Measurements from ENCODE around the gene CFAP210.

The CFAP210 gene

DNA sequence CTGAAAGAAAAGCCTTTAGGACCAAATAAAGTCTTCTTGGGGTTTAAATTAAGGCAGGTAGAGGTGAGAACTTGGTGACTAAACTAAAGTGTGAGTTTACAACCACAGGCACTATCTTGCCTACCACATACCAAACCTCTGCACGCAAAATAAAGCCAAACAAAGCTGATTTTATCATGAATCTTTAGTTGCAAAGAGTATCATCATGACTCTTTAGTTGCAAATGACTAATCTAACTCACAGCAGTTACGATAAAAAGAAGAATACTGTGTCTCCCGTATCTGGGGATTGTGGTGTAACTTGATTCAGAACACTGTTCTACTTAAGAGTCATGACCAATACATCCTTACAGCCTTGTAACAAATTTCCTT is 11.2 kb downstream of the CFAP210 start:
- Histone ChIP-seq H3K4me1 (ENCODE audit: control insufficient read depth, low read depth, low read length) (peaks cover 2% of the 10 kb centered on the region), H3K79me2 (ENCODE audit: control insufficient read depth, insufficient read depth, low read length) (no peaks in the 10 kb centered on the region), H2BK5ac (ENCODE audit: low read length) (no peak overlapping the region), H3K56ac (ENCODE audit: low read length) (no peak overlapping the region), H3K9ac (ENCODE audit: low read length) (no peak overlapping the region), H3K4me2 (ENCODE audit: low read length) (no peak overlapping the region), H2AK5ac (ENCODE audit: low read length) (no peak overlapping the region), H3K36me3 (ENCODE audit: control insufficient read depth, insufficient read depth, low read length) (no peaks in the 10 kb centered on the region), H3K4me3 (ENCODE audit: low read length) (no peak overlapping the region), H3K27ac (ENCODE audit: low read depth, low read length) (no peak overlapping the region), H4K5ac (ENCODE audit: low read length) (no peak overlapping the region), H2BK15ac (replicated peaks; ENCODE audit: low read depth) (no peak overlapping the region), H3K23ac (ENCODE audit: low read length) (no peak overlapping the region), H4K8ac (ENCODE audit: low read depth, low read length) (no peak overlapping the region), H3K18ac (ENCODE audit: low read length) (no peak overlapping the region), H3K27me3 (ENCODE audit: insufficient read depth, low read length, poor library complexity) (no peaks in the 10 kb centered on the region), H3K79me1 (ENCODE audit: low read length) (no peaks in the 10 kb centered on the region), H2BK120ac (ENCODE audit: low read depth, low read length) (no peak overlapping the region), H3K4ac (ENCODE audit: low read depth, low read length) (no peak overlapping the region)
- WGBS (ENCODE audit: extremely low coverage, insufficient coverage, low lambda C conversion rate) = no CpG with 5 or more reads among the region's 3 CpGs
- no peak for DNase-seq

GRCh38 chr2:169676850-169677249 is 17.4 kb downstream of the CFAP210 start:
- Histone ChIP-seq H3K4me1 (ENCODE audit: control insufficient read depth, low read depth, low read length) (no peaks in the 10 kb centered on the region), H3K4me2 (ENCODE audit: low read length) (no peak overlapping the region), H2BK120ac (ENCODE audit: low read depth, low read length) (no peak overlapping the region), H4K8ac (ENCODE audit: low read depth, low read length) (no peak overlapping the region), H3K27ac (ENCODE audit: low read depth, low read length) (no peak overlapping the region), H3K36me3 (ENCODE audit: control insufficient read depth, insufficient read depth, low read length) (no peaks in the 10 kb centered on the region), H3K27me3 (ENCODE audit: insufficient read depth, low read length, poor library complexity) (no peaks in the 10 kb centered on the region), H2AK5ac (ENCODE audit: low read length) (no peak overlapping the region), H3K79me1 (ENCODE audit: low read length) (no peaks in the 10 kb centered on the region), H3K56ac (ENCODE audit: low read length) (no peak overlapping the region), H2BK5ac (ENCODE audit: low read length) (no peak overlapping the region), H3K79me2 (ENCODE audit: control insufficient read depth, insufficient read depth, low read length) (no peaks in the 10 kb centered on the region), H3K18ac (ENCODE audit: low read length) (no peak overlapping the region), H2BK15ac (replicated peaks; ENCODE audit: low read depth) (no peak overlapping the region), H3K9ac (ENCODE audit: low read length) (no peak overlapping the region), H4K5ac (ENCODE audit: low read length) (no peak overlapping the region), H3K4me3 (ENCODE audit: low read length) (no peak overlapping the region), H3K4ac (ENCODE audit: low read depth, low read length) (no peak overlapping the region), H3K23ac (ENCODE audit: low read length) (no peak overlapping the region)
- no CpG with 5 or more reads among the region's 6 CpGs for WGBS (ENCODE audit: extremely low coverage, insufficient coverage, low lambda C conversion rate)
- DNase-seq = no peak

- no CpG with 5 or more reads among the region's 3 CpGs for WGBS (ENCODE audit: extremely low coverage, insufficient coverage, low lambda C conversion rate)
These were observed 17.8 kb downstream of the CFAP210 start for GRCh38 chr2:169676357-169676756.

DNA sequence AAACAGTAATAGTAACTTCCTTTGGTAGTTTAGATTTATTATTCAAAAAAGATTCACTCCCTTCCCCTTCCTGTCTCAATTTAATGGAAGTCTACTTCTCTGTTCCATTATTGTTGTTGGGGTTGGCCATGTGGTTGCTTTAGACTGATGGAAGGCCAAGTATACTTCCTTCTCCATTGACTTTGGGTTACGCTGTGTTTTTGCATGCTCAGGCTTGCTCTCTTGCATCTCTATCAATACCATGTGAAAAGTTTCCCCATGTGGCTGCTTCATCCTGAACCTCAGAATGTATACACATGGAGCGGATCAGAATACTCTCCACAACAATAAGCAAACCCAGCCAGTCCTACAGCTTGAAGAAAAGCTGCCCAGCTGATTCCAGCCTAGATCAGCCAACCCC is 20.3 kb downstream of the CFAP210 start:
- H3K23ac ChIP-seq (ENCODE audit: low read length) = no peak overlapping the region
- no peak overlapping the region for H3K56ac ChIP-seq (ENCODE audit: low read length)
- no peak overlapping the region for H3K4me3 ChIP-seq (ENCODE audit: low read length)
- no peak overlapping the region for H2AK5ac ChIP-seq (ENCODE audit: low read length)
- H3K4me2 ChIP-seq (ENCODE audit: low read length) = no peak overlapping the region
- no peak overlapping the region for H3K27ac ChIP-seq (ENCODE audit: low read depth, low read length)
- H3K18ac ChIP-seq (ENCODE audit: low read length) = no peak overlapping the region
- no peak overlapping the region for H2BK15ac ChIP-seq (replicated peaks; ENCODE audit: low read depth)
- no peak overlapping the region for H3K4ac ChIP-seq (ENCODE audit: low read depth, low read length)
- H3K9ac ChIP-seq (ENCODE audit: low read length) = no peak overlapping the region
- H2BK5ac ChIP-seq (ENCODE audit: low read length) = no peak overlapping the region
- WGBS (ENCODE audit: extremely low coverage, insufficient coverage, low lambda C conversion rate) = no CpG with 5 or more reads among the region's 2 CpGs
- no peak overlapping the region for H4K5ac ChIP-seq (ENCODE audit: low read length)
- no peaks in the 10 kb centered on the region for H3K36me3 ChIP-seq (ENCODE audit: control insufficient read depth, insufficient read depth, low read length)
- H3K27me3 ChIP-seq (ENCODE audit: insufficient read depth, low read length, poor library complexity) = no peaks in the 10 kb centered on the region
- H3K79me2 ChIP-seq (ENCODE audit: control insufficient read depth, insufficient read depth, low read length) = no peaks in the 10 kb centered on the region
- no peak overlapping the region for H2BK120ac ChIP-seq (ENCODE audit: low read depth, low read length)
- H3K79me1 ChIP-seq (ENCODE audit: low read length) = no peaks in the 10 kb centered on the region
- H4K8ac ChIP-seq (ENCODE audit: low read depth, low read length) = no peak overlapping the region
- no peaks in the 10 kb centered on the region for H3K4me1 ChIP-seq (ENCODE audit: control insufficient read depth, low read depth, low read length)
- no peak for DNase-seq

More at GRCh38 chr2:169676357-169676756, 17.8 kb downstream of the CFAP210 start:
- H3K4ac ChIP-seq (ENCODE audit: low read depth, low read length) = no peak overlapping the region
- H3K4me1 ChIP-seq (ENCODE audit: control insufficient read depth, low read depth, low read length) = no peaks in the 10 kb centered on the region
- H3K27ac ChIP-seq (ENCODE audit: low read depth, low read length) = no peak overlapping the region
- H4K8ac ChIP-seq (ENCODE audit: low read depth, low read length) = no peak overlapping the region
- no peak overlapping the region for H2BK120ac ChIP-seq (ENCODE audit: low read depth, low read length)
- no peak overlapping the region for H3K23ac ChIP-seq (ENCODE audit: low read length)
- H2AK5ac ChIP-seq (ENCODE audit: low read length) = no peak overlapping the region
- no peak overlapping the region for H3K4me3 ChIP-seq (ENCODE audit: low read length)
- no peak overlapping the region for H2BK5ac ChIP-seq (ENCODE audit: low read length)
- no peaks in the 10 kb centered on the region for H3K79me1 ChIP-seq (ENCODE audit: low read length)
- H4K5ac ChIP-seq (ENCODE audit: low read length) = no peak overlapping the region
- H3K9ac ChIP-seq (ENCODE audit: low read length) = no peak overlapping the region
- no peak overlapping the region for H3K18ac ChIP-seq (ENCODE audit: low read length)
- no peaks in the 10 kb centered on the region for H3K27me3 ChIP-seq (ENCODE audit: insufficient read depth, low read length, poor library complexity)
- no peaks in the 10 kb centered on the region for H3K36me3 ChIP-seq (ENCODE audit: control insufficient read depth, insufficient read depth, low read length)
- no peak for DNase-seq
- H3K56ac ChIP-seq (ENCODE audit: low read length) = no peak overlapping the region
- H3K4me2 ChIP-seq (ENCODE audit: low read length) = no peak overlapping the region
- H2BK15ac ChIP-seq (replicated peaks; ENCODE audit: low read depth) = no peak overlapping the region
- no peaks in the 10 kb centered on the region for H3K79me2 ChIP-seq (ENCODE audit: control insufficient read depth, insufficient read depth, low read length)

DNA sequence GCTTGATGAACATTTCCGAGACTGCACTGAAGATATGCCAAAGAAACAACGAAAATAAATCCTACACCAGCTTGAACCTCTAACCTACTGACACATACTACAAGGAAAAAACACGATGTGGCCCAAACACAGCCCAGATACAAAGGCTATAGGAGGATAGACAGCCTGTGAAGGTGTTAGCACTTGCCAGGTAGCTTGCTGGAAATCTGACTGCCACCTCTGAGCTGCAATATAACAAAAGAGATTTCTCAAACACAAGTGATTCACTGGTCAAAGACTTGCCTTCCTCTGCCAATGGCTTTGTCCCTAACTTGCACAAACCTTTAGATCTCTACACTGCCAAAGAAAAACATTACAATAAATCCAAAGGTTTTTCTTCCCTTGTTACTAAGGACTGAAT is 21.1 kb downstream of the CFAP210 start:
- no peak overlapping the region for H3K9ac ChIP-seq (ENCODE audit: low read length)
- WGBS (ENCODE audit: extremely low coverage, insufficient coverage, low lambda C conversion rate) = no CpG with 5 or more reads among the region's 3 CpGs
- no peak overlapping the region for H2BK5ac ChIP-seq (ENCODE audit: low read length)
- H3K4me1 ChIP-seq (ENCODE audit: control insufficient read depth, low read depth, low read length) = no peaks in the 10 kb centered on the region
- H3K4me2 ChIP-seq (ENCODE audit: low read length) = no peak overlapping the region
- H3K36me3 ChIP-seq (ENCODE audit: control insufficient read depth, insufficient read depth, low read length) = no peaks in the 10 kb centered on the region
- DNase-seq = no peak
- no peak overlapping the region for H3K4ac ChIP-seq (ENCODE audit: low read depth, low read length)
- no peaks in the 10 kb centered on the region for H3K27me3 ChIP-seq (ENCODE audit: insufficient read depth, low read length, poor library complexity)
- H4K8ac ChIP-seq (ENCODE audit: low read depth, low read length) = no peak overlapping the region
- no peak overlapping the region for H2AK5ac ChIP-seq (ENCODE audit: low read length)
- H3K18ac ChIP-seq (ENCODE audit: low read length) = no peak overlapping the region
- no peak overlapping the region for H2BK15ac ChIP-seq (replicated peaks; ENCODE audit: low read depth)
- no peak overlapping the region for H3K23ac ChIP-seq (ENCODE audit: low read length)
- no peaks in the 10 kb centered on the region for H3K79me2 ChIP-seq (ENCODE audit: control insufficient read depth, insufficient read depth, low read length)
- no peak overlapping the region for H3K27ac ChIP-seq (ENCODE audit: low read depth, low read length)
- H3K56ac ChIP-seq (ENCODE audit: low read length) = no peak overlapping the region
- H2BK120ac ChIP-seq (ENCODE audit: low read depth, low read length) = no peak overlapping the region
- no peak overlapping the region for H3K4me3 ChIP-seq (ENCODE audit: low read length)
- no peaks in the 10 kb centered on the region for H3K79me1 ChIP-seq (ENCODE audit: low read length)
- H4K5ac ChIP-seq (ENCODE audit: low read length) = no peak overlapping the region

- no peak overlapping the region for H2BK120ac ChIP-seq (ENCODE audit: low read depth, low read length)
- H3K4me2 ChIP-seq (ENCODE audit: low read length) = no peak overlapping the region
- H3K18ac ChIP-seq (ENCODE audit: low read length) = no peak overlapping the region
- no peak for DNase-seq
- no peak overlapping the region for H2AK5ac ChIP-seq (ENCODE audit: low read length)
- no CpG with 5 or more reads among the region's 6 CpGs for WGBS (ENCODE audit: extremely low coverage, insufficient coverage, low lambda C conversion rate)
- H3K4ac ChIP-seq (ENCODE audit: low read depth, low read length) = no peak overlapping the region
- no peaks in the 10 kb centered on the region for H3K79me1 ChIP-seq (ENCODE audit: low read length)
- H3K56ac ChIP-seq (ENCODE audit: low read length) = no peak overlapping the region
- H2BK15ac ChIP-seq (replicated peaks; ENCODE audit: low read depth) = no peak overlapping the region
- H3K36me3 ChIP-seq (ENCODE audit: control insufficient read depth, insufficient read depth, low read length) = no peaks in the 10 kb centered on the region
- H3K79me2 ChIP-seq (ENCODE audit: control insufficient read depth, insufficient read depth, low read length) = no peaks in the 10 kb centered on the region
- no peak overlapping the region for H4K8ac ChIP-seq (ENCODE audit: low read depth, low read length)
- no peak overlapping the region for H3K23ac ChIP-seq (ENCODE audit: low read length)
- H3K4me3 ChIP-seq (ENCODE audit: low read length) = no peak overlapping the region
- H2BK5ac ChIP-seq (ENCODE audit: low read length) = no peak overlapping the region
- H4K5ac ChIP-seq (ENCODE audit: low read length) = no peak overlapping the region
- no peak overlapping the region for H3K27ac ChIP-seq (ENCODE audit: low read depth, low read length)
- no peaks in the 10 kb centered on the region for H3K27me3 ChIP-seq (ENCODE audit: insufficient read depth, low read length, poor library complexity)
- H3K4me1 ChIP-seq (ENCODE audit: control insufficient read depth, low read depth, low read length) = no peaks in the 10 kb centered on the region
- no peak overlapping the region for H3K9ac ChIP-seq (ENCODE audit: low read length)
These were observed 21.8 kb downstream of the CFAP210 start for GRCh38 chr2:169672406-169672805.

Data from mesendoderm (in vitro differentiated cells).